ENCODE measurements around the gene PPP1R7. TPM values are rescaled to one million over a fixed set of nuclear protein-coding genes. Genes with fewer than 3 reads are reported as not detected.

The PPP1R7 gene
- total RNA-seq, 1 donor from 2014 or later: 52.9 TPM

GRCh38 chr2:241198381-241199279, 48.4 kb downstream of the PPP1R7 start:
- Histone ChIP-seq H4K20me1 (ENCODE audit: low read depth) (no peaks in the 10 kb centered on the region), H3F3A (ENCODE audit: low read depth) (no peaks in the 10 kb centered on the region), H3K27me3 (no peaks in the 10 kb centered on the region), H3K9me3 (ENCODE audit: low read depth) (no peaks in the 10 kb centered on the region), H2AFZ (replicated peaks) (no peak overlapping the region), H3K4me1 (no peaks in the 10 kb centered on the region), H3K27ac (no peak overlapping the region), H3K4me3 (no peak overlapping the region), H3K4me2 (no peak overlapping the region), H3K9ac (no peak overlapping the region), H3K79me2 (ENCODE audit: low read depth) (no peaks in the 10 kb centered on the region), H3K36me3 (no peaks in the 10 kb centered on the region)
- peaks cover 7% of the 10 kb centered on the region for H3K27me3 Mint-ChIP-seq (ENCODE audit: insufficient read depth, low read depth)
- H3K36me3 Mint-ChIP-seq: no peaks in the 10 kb centered on the region
- H3K4me3 Mint-ChIP-seq: no peak overlapping the region
- H3K9me3 Mint-ChIP-seq: no peaks in the 10 kb centered on the region
- TF ChIP-seq EZH2phosphoT487 (IDR thresholded peaks at IDR 0.05): no peak
- TF ChIP-seq EZH2 (IDR thresholded peaks at IDR 0.05): no peak
- TF ChIP-seq, protein P1, sequence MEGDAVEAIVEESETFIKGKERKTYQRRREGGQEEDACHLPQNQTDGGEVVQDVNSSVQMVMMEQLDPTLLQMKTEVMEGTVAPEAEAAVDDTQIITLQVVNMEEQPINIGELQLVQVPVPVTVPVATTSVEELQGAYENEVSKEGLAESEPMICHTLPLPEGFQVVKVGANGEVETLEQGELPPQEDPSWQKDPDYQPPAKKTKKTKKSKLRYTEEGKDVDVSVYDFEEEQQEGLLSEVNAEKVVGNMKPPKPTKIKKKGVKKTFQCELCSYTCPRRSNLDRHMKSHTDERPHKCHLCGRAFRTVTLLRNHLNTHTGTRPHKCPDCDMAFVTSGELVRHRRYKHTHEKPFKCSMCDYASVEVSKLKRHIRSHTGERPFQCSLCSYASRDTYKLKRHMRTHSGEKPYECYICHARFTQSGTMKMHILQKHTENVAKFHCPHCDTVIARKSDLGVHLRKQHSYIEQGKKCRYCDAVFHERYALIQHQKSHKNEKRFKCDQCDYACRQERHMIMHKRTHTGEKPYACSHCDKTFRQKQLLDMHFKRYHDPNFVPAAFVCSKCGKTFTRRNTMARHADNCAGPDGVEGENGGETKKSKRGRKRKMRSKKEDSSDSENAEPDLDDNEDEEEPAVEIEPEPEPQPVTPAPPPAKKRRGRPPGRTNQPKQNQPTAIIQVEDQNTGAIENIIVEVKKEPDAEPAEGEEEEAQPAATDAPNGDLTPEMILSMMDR (IDR thresholded peaks at IDR 0.05): no peak
- no peak for DNase-seq (ENCODE audit: low spot score)
- H3K4me1 Mint-ChIP-seq: peaks cover 12% of the 10 kb centered on the region
- H3K27ac Mint-ChIP-seq: peak overlapping the region; percentile 82

DNA sequence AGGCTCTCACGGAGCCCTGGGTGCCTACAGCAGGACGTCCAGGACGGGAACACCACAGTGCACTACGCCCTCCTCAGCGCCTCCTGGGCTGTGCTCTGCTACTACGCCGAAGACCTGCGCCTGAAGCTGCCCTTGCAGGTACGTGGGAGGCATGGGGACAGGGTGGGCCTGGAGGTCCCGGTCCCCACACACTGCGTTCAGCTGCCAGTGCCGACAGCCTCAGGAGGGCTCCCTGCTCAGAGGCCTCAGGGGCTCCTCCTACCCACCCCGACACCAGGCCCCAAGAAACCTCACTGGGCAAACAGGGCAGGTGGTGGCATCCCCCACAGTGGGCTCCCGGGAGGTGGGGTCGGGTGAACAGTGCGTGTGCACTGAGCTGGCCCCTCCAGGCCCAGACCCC, 49.0 kb downstream of the PPP1R7 start:
- DNase-seq (ENCODE audit: low spot score): no peak
- Histone ChIP-seq H3K4me3 (no peak overlapping the region), H3K27ac (no peak overlapping the region), H3K36me3 (no peaks in the 10 kb centered on the region), H3F3A (ENCODE audit: low read depth) (no peaks in the 10 kb centered on the region), H2AFZ (replicated peaks) (no peak overlapping the region), H3K79me2 (ENCODE audit: low read depth) (no peaks in the 10 kb centered on the region), H3K4me2 (no peak overlapping the region), H3K27me3 (no peaks in the 10 kb centered on the region), H3K4me1 (no peaks in the 10 kb centered on the region), H3K9ac (no peak overlapping the region), H3K9me3 (ENCODE audit: low read depth) (no peaks in the 10 kb centered on the region), H4K20me1 (ENCODE audit: low read depth) (no peaks in the 10 kb centered on the region)
- Mint-ChIP-seq H3K9me3 (no peaks in the 10 kb centered on the region), H3K4me1 (peaks cover 12% of the 10 kb centered on the region), H3K36me3 (no peaks in the 10 kb centered on the region), H3K27ac (peak overlapping the region; percentile 82), H3K4me3 (no peak overlapping the region), H3K27me3 (ENCODE audit: insufficient read depth, low read depth) (peaks cover 7% of the 10 kb centered on the region)
- TF ChIP-seq EZH2 (IDR thresholded peaks at IDR 0.05): no peak
- TF ChIP-seq EZH2phosphoT487 (IDR thresholded peaks at IDR 0.05): no peak
- TF ChIP-seq, protein P1 (IDR thresholded peaks at IDR 0.05): no peak

- no peaks in the 10 kb centered on the region for H3K27me3 ChIP-seq
- H2AFZ ChIP-seq (replicated peaks): no peak overlapping the region
- TF ChIP-seq, protein P1 (IDR thresholded peaks at IDR 0.05): no peak
- TF ChIP-seq EZH2phosphoT487 (IDR thresholded peaks at IDR 0.05): no peak
- no peak for TF ChIP-seq EZH2 (IDR thresholded peaks at IDR 0.05)
These were observed 49.9 kb downstream of the PPP1R7 start for GRCh38 chr2:241199897-241200821.

More at GRCh38 chr2:241199897-241200821, 49.9 kb downstream of the PPP1R7 start:
- Histone ChIP-seq H3K9me3 (ENCODE audit: low read depth) (no peaks in the 10 kb centered on the region), H3K9ac (no peak overlapping the region), H3K36me3 (no peaks in the 10 kb centered on the region), H3K4me1 (no peaks in the 10 kb centered on the region), H3K4me2 (no peak overlapping the region), H4K20me1 (ENCODE audit: low read depth) (no peaks in the 10 kb centered on the region), H3F3A (ENCODE audit: low read depth) (no peaks in the 10 kb centered on the region), H3K79me2 (ENCODE audit: low read depth) (no peaks in the 10 kb centered on the region), H3K27ac (no peak overlapping the region), H3K4me3 (no peak overlapping the region)
- no peak overlapping the region for H3K4me3 Mint-ChIP-seq
- no peak overlapping the region for H3K27ac Mint-ChIP-seq
- peaks cover 12% of the 10 kb centered on the region for H3K4me1 Mint-ChIP-seq
- DNase-seq (ENCODE audit: low spot score): no peak
- H3K9me3 Mint-ChIP-seq: no peaks in the 10 kb centered on the region
- no peaks in the 10 kb centered on the region for H3K36me3 Mint-ChIP-seq
- peaks cover 9% of the 10 kb centered on the region for H3K27me3 Mint-ChIP-seq (ENCODE audit: insufficient read depth, low read depth)

Measured in neural progenitor cell (in vitro differentiated cells).